HUES6 (cell line): Measurements from ENCODE around the gene IPMK.

Experiments used
- H3K27ac ChIP-seq: 2 replicates; pipeline ENCODE4 v1.7.0; 2013; ENCODE audit warnings: low read depth, mild to moderate bottlenecking, low read length, inconsistent platforms
- H3K27me3 ChIP-seq: 2 replicates; pipeline ENCODE4 v1.6.1; 2013; ENCODE audit warnings: low read length; ENCODE audit not compliant: control insufficient read depth, insufficient read depth
- H3K36me3 ChIP-seq: 2 replicates; pipeline ENCODE4 v1.6.1; 2013; ENCODE audit warnings: low read length; ENCODE audit not compliant: control insufficient read depth, insufficient read depth
- H3K4me1 ChIP-seq: 2 replicates; pipeline ENCODE4 v1.6.1; 2013; ENCODE audit warnings: low read length; ENCODE audit not compliant: control insufficient read depth, insufficient read depth
- H3K4me3 ChIP-seq: 2 replicates; pipeline ENCODE4 v1.5.1; 2013; ENCODE audit warnings: low read depth, low read length
- H3K9ac ChIP-seq: one replicate; pipeline ENCODE4 v1.6.1; 2013; ENCODE audit warnings: mild to moderate bottlenecking, low read length
- H3K9me3 ChIP-seq: 2 replicates; pipeline ENCODE4 v1.6.1; 2013; ENCODE audit warnings: low read depth, low read length; ENCODE audit not compliant: control insufficient read depth, insufficient read depth

Gene IPMK

DNA sequence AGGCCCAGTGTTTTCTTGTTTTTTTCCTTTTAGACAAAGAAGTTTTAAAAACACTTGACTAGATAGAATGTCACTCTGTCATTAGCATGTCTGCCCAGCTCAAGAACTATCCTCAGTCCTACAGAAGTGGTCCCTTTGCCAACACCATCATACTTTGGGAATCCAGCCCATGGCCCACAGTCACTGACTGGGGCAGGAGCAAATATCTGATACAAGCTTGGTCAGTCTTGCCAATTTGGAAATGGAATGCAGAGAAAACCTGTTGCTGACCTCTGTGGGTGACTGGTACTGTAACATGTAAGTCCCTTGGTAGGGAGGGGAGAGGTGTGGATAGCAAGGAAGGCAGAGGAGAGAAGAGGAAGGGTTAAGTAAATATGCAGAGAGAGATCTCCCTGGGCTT, 47.8 kb downstream of the IPMK start:
- H3K36me3 ChIP-seq: no peaks in the 10 kb centered on the region
- no peaks in the 10 kb centered on the region for H3K4me1 ChIP-seq
- no peaks in the 10 kb centered on the region for H3K9me3 ChIP-seq
- H3K27ac ChIP-seq: no peak overlapping the region
- H3K9ac ChIP-seq: no peak overlapping the region
- H3K27me3 ChIP-seq: no peaks in the 10 kb centered on the region
- H3K4me3 ChIP-seq: no peak overlapping the region

DNA sequence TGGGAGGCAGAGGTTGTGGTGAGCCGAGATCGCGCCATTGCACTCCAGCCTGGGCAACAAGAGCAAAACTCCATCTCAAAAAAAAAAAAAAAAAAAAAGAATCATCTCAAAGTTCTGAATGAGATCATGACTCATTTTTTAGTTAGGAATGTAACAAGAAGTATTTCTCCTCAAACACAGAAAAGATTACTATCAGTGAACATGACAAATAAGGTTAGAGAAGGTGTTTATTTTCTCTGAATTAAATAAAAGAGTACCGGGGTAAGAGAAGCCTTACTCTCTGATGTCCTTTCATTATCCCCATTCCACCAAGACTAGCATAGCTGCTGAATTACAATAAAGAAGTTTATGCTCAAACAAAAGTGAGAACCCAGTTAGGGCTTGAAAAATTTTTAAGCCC, 50.1 kb downstream of the IPMK start:
- Histone ChIP-seq H3K9ac (no peak overlapping the region), H3K4me1 (no peaks in the 10 kb centered on the region), H3K9me3 (no peaks in the 10 kb centered on the region), H3K4me3 (no peak overlapping the region), H3K27me3 (no peaks in the 10 kb centered on the region), H3K27ac (no peak overlapping the region), H3K36me3 (0 out of 2 replicates have a peak, but pooled peaks cover 3% of the 10 kb centered on the region)

GRCh38 chr10:58212622-58213021, 55.1 kb downstream of the IPMK start:
- H3K27me3 ChIP-seq: no peaks in the 10 kb centered on the region
- no peaks in the 10 kb centered on the region for H3K9me3 ChIP-seq
- peaks cover 10% of the 10 kb centered on the region; the same call in 1 of the 2 replicates for H3K36me3 ChIP-seq

DNA sequence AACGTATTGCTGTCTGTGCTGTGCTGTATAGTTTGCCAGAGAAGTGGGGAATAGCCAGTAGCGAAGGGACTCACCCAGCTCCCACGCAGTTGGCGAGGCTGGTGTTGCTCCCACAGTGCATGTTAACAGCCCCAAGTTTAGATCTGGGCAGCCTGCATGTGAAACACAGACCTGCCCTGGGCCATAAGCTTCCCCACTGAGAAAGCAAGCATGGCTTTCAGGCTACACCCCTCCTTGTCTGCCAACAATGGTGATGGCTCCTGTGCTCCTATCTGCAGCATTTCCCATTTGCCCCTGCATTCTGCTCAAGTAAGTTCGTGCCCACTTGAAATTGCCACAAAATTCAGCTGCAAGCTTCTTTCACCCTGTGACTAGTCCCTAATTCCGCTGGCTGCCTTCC, 57.5 kb downstream of the IPMK start:
- peaks cover 10% of the 10 kb centered on the region; the same call in 1 of the 2 replicates for H3K36me3 ChIP-seq
- no peaks in the 10 kb centered on the region for H3K9me3 ChIP-seq
- no peak overlapping the region for H3K9ac ChIP-seq
- no peak overlapping the region for H3K4me3 ChIP-seq
- no peaks in the 10 kb centered on the region for H3K27me3 ChIP-seq
- H3K4me1 ChIP-seq: peaks cover 8% of the 10 kb centered on the region; the same call in 1 of the 2 replicates
- no peak overlapping the region for H3K27ac ChIP-seq

More at GRCh38 chr10:58212622-58213021, 55.1 kb downstream of the IPMK start:
- peaks cover 8% of the 10 kb centered on the region; the same call in 1 of the 2 replicates for H3K4me1 ChIP-seq
- no peak overlapping the region for H3K9ac ChIP-seq
- no peak overlapping the region for H3K4me3 ChIP-seq
- H3K27ac ChIP-seq: no peak overlapping the region

GRCh38 chr10:58209669-58210068, 58.0 kb downstream of the IPMK start:
- H3K4me1 ChIP-seq: peaks cover 8% of the 10 kb centered on the region; the same call in 1 of the 2 replicates
- no peaks in the 10 kb centered on the region for H3K27me3 ChIP-seq

DNA sequence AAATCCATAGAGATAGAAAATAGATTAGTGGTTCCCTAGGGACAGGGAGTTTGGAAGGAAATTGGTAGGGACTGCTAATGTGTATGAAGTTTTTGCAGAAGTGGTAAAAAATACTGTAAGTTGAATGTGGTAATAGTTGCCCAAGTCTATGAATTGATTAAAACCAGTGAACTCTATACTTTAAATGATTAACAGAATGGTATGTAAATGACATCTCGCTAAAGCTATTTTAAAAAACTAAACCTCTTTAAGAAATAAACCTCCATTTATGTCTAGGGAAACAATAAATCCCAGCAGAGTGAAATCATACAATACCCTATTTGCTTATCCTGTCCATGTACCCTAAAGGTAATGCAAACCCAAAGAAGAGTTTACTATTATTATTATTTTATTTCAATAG, 61.4 kb downstream of the IPMK start:
- H3K4me3 ChIP-seq: no peak overlapping the region
- H3K4me1 ChIP-seq: peaks cover 8% of the 10 kb centered on the region; the same call in 1 of the 2 replicates
- no peak overlapping the region for H3K27ac ChIP-seq
- H3K9ac ChIP-seq: no peak overlapping the region
- no peaks in the 10 kb centered on the region for H3K9me3 ChIP-seq
- H3K36me3 ChIP-seq: peaks cover 7% of the 10 kb centered on the region; the same call in 1 of the 2 replicates
- no peaks in the 10 kb centered on the region for H3K27me3 ChIP-seq

More at GRCh38 chr10:58209669-58210068, 58.0 kb downstream of the IPMK start:
- Histone ChIP-seq H3K27ac (no peak overlapping the region), H3K36me3 (peaks cover 10% of the 10 kb centered on the region; the same call in 1 of the 2 replicates), H3K9me3 (no peaks in the 10 kb centered on the region), H3K9ac (no peak overlapping the region), H3K4me3 (no peak overlapping the region)

DNA sequence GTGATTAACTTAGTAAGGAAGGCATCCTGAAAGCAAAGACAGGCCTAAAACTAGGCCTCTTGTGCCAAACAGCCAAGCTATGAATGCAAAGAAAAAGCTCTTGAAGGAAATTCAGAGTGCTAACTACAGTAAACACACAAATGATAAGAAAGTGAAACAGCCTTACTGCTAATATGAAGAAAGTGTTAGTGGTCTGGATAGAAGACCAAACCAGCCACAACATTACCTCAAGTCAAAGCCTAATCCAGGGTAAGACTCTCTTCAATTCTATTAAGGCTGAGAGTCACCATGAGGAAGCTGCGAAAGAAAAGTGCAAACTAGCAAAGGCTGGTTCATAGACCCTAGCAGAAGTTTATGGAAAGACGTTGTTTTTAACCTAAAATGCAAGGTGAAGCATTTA, 66.0 kb downstream of the IPMK start:
- no peak overlapping the region for H3K27ac ChIP-seq
- H3K9ac ChIP-seq: no peak overlapping the region
- no peaks in the 10 kb centered on the region for H3K4me1 ChIP-seq
- H3K27me3 ChIP-seq: no peaks in the 10 kb centered on the region
- H3K9me3 ChIP-seq: no peaks in the 10 kb centered on the region
- no peak overlapping the region for H3K4me3 ChIP-seq
- H3K36me3 ChIP-seq: no peaks in the 10 kb centered on the region

DNA sequence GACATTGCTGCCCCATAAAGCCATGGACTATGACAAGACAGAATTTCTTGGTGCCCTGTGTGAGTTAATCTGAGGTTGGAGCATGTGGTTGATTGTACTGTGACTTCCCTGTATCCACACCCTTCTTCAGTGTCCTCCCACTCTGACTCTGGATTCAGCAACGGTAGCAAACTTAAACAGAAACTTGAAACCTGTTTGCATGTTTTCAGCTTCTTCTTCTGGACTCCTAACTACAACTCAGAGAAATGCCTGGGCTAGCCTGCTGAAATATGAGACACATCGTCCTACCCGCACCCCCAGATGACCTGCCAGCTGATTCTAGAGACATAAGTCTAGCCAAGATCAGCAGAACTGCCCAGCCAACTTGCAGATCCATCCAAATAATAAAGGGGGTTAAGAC, 78.4 kb downstream of the IPMK start:
- Histone ChIP-seq H3K4me1 (peaks cover 2% of the 10 kb centered on the region; the same call in 1 of the 2 replicates), H3K4me3 (no peak overlapping the region), H3K9ac (no peak overlapping the region), H3K9me3 (no peaks in the 10 kb centered on the region), H3K36me3 (no peaks in the 10 kb centered on the region), H3K27me3 (no peaks in the 10 kb centered on the region), H3K27ac (no peak overlapping the region)

GRCh38 chr10:58184120-58184670, 83.5 kb downstream of the IPMK start:
- Histone ChIP-seq H3K27ac (no peak overlapping the region), H3K9ac (no peak overlapping the region), H3K4me1 (no peaks in the 10 kb centered on the region), H3K36me3 (no peaks in the 10 kb centered on the region), H3K4me3 (no peak overlapping the region), H3K27me3 (no peaks in the 10 kb centered on the region), H3K9me3 (no peaks in the 10 kb centered on the region)

GRCh38 chr10:58180666-58181065, 87.0 kb downstream of the IPMK start:
- Histone ChIP-seq H3K27ac (no peak overlapping the region), H3K27me3 (no peaks in the 10 kb centered on the region), H3K4me1 (no peaks in the 10 kb centered on the region; the same call in 1 of the 2 replicates), H3K9ac (no peak overlapping the region), H3K4me3 (no peak overlapping the region), H3K9me3 (no peaks in the 10 kb centered on the region), H3K36me3 (no peaks in the 10 kb centered on the region)

GRCh38 chr10:58179238-58179637, 88.5 kb downstream of the IPMK start:
- Histone ChIP-seq H3K4me3 (no peak overlapping the region), H3K9me3 (no peaks in the 10 kb centered on the region), H3K27me3 (no peaks in the 10 kb centered on the region), H3K27ac (no peak overlapping the region), H3K4me1 (no peaks in the 10 kb centered on the region; the same call in 1 of the 2 replicates), H3K36me3 (no peaks in the 10 kb centered on the region), H3K9ac (no peak overlapping the region)
